ENCODE data around the gene SPATA22.
"Not testable (repeated sequence)": the region's sequence is repeated elsewhere in the genome, so short reads cannot be mapped to it uniquely, and the experiment has no call there.

SPATA22 gene

DNA sequence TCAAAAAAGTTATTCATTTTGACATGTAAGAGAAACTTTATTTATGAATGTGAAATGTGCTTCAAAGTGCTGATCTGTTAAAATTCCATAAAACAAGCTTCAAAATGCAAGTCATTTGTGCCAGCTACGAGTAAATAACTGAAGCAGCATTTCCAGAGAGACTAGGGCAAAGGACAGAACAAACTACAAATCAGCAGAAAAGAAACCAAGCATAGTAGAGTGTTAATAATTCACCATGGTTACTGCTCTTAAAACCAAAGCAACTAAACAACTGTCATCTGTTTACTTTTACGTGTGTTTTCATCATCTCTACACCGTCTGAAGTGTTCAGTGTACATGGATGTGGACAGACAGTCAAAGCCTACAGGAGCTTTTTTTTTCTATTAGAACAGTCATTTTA is 2.6 kb upstream of the SPATA22 start:
- no peak for DNase-seq (ENCODE audit: low read depth in 2 of 2)

DNA sequence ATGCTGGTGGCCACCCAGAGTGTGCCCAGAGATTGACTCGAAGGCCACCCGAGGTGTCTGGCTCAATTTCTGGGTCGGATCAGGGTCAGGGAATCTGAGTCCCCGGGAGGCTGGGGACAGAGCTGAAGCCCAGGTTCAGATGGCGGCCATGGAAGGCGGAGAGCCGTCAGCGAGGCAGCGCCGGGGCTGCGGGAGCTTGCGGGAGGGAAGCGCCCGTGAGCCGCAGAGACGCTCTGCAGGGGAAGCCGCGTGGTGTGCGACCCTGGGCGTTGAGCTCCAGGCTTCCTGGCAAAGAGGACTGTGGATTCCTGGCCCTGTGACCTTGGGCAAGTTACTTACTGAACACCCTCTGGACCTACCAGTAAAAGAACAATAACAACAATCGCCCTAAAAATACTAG is 518 bp upstream of the SPATA22 start:
- DNase-seq (ENCODE audit: low read depth in 2 of 2), result no peak

DNA sequence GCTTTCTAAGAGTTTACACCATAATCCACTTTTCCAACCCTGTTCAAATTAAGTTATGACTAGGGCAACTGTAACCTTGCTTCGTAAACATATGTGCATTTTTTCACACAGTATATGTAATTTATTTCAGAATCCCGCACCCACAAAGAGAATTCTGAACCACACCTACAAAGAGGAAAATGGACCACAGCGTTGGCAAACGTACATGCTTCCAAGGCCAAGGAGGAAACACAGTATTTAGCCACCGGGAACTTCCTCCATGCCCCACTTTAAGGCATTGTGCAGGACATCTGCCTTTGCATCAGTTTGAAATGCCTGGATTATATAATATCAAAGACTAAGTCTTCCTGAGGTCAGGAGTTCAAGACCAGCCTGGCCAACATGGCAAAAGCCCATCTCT is 2.1 kb downstream of the SPATA22 start:
- DNase-seq (ENCODE audit: low read depth in 2 of 2), result no peak

DNA sequence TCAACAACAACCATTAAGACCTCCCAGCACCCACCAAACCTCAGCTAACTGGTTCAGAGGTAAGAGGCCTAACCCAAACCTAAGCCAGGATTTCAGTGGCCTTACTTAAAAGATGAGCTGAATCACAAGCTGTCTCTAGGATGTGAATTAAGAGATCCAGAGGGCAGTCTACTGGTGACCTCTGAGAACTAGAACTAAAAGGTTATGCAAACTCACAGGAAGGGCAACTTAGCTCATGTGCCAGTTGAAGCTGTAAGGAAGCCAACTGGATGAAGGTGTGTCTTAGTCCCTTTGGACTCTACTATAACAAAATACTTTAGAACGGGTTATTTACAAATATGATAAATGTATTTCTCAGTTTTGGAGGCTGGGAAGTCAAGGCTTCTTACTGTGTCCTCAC is 5.3 kb downstream of the SPATA22 start:
- not testable (repeated sequence) for DNase-seq (ENCODE audit: low read depth in 2 of 2)

DNA sequence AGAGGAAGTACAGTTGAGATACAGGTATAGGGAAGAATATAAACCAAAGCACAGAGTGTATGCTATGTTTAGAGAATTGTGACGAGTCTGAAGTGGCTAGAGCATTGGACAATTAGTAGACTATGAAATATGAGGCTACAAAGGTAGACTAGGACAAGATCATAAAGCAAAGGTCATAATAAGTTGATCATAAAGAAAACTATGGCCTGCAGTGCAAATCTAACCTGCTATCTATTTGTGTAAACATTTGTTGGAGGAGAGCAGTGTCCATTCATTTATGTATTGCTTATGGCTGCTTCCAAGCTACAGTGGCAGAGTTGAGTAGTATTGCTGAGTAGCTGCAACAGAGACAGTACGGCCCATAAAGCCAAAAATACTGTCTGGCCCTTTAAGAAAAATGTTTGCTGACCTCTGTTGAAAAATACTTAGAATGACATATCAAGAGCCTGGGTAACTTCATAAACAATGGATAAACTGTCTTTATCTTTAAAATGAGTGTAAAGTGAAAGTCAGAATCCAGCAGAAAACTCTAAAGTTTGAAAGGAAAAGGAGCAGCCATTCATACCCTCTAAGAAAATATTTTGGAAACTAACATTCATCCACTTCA is 23.5 kb downstream of the SPATA22 start:
- DNase-seq (ENCODE audit: low read depth in 2 of 2), result no peak

DNA sequence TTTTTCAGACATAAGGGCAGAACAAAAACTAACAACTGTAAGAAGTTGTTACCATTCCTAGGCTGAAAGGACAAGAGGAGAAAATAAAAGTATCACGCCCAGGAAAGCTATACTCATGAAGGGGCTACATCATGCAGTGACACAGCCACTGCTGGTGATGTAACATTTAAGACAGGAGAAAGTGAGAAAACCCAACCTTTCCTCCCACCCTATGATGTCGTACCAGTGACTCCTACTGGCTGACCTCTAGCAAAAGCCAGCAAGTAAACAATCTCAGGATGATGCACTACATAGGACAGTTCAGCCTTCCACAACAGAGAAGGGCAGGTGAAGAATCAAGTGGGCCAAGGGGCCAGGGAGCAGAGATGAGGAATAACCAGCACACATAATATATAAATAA is 24.0 kb downstream of the SPATA22 start:
- DNase-seq (ENCODE audit: low read depth in 2 of 2), result no peak

DNA sequence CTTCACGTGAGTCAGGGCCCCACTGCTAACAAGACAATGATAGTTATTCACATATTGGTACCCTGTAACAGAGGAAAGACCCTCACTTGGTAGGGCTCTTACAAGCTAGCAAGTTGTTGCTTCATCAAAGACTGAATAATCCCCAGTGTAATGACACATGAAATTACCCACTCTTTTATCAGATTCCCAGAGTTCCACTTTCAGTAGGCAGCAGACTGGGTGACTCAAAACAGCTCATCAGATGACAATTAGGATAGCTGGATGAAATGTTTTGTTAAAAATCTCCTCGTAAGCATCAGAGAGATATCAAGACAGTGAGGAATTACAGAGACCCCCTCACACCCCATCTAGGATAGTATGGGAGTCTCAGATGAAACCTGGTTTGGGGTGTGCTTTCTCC is 31.2 kb downstream of the SPATA22 start:
- no peak for DNase-seq (ENCODE audit: low read depth in 2 of 2)

DNA sequence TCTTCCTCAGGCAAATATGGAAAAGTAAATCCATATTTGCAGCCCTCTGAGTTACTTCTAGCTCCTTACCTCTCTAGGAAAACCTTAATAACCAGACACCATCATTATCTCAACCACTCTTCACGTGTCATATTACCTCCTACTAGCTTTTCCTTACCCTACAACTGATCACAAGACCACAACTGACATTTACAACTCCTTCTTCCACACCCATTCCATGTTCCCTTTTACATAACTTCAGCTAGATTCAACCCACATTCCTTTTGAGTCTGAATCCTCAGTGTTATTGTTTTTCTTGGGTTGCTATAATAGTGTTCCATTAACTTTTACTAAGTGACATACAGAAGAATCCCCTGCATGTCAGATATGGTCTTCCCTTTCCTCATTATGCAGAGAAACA is 33.3 kb downstream of the SPATA22 start:
- DNase-seq (ENCODE audit: low read depth in 2 of 2), result no peak

DNA sequence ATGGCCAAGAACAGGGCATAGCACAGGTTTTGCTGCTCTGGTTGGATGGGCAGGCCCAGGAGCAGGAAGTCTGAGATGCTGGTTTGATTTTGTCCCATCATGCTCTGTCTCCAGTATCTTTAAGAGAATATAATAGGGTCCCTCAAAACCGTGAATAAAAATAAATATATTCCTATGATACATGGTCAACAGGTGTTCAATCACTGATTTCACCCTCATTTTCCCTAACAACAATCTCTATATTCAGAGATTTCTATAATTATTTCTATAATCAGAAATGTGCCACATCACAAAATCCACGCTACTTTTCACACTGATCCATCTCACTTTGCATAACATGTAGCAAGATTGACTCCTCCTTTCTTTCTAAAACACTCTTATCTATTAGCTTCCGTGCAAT is 37.9 kb downstream of the SPATA22 start, which contains the start of gene OR1E2:
OR1E2 (minus strand) TSS at position 101 of the 400 bp plus-strand sequence; CDS start at position 101, 0 bp downstream.
- no peak for DNase-seq (ENCODE audit: low read depth in 2 of 2)

DNA sequence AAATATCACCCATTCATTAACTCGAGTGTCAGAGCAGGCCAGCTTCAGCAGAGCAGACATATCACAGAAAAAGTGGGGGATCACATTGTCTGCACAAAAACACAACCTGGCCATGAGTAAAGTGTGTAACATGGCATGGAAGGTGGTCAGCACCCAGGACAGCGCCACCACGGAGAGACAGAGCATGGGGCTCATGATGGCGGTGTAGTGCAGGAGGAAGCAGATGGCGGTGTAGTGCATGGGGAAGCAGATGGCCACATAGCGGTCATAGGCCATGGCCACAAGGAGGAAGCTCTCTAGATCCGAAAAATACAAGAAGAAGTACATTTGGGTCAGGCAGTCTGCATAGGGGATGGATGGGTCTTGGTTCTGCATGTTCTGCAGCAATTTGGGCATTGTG is 38.4 kb downstream of the SPATA22 start:
- not testable (repeated sequence) for DNase-seq (ENCODE audit: low read depth in 2 of 2)

DNA sequence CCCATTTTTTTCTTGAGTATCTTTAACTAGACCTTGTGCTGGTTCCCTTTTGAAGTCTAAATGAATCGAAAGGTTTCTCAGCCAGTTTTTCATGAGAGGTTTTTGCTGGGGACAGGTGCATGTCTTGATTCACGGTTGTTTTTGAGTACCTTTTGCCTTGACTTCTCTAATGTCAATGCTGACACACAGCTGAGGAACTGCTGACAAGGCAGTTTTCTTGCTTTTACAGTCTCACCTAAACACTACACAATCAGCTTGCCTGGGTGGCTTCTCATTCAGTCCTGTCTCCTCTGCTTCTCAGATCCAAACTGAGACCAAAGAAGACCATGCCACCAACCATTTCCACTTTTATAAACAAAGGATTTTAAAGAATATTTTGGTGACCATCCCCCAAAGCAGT is 53.4 kb downstream of the SPATA22 start:
- DNase-seq (ENCODE audit: low read depth in 2 of 2), result no peak

DNA sequence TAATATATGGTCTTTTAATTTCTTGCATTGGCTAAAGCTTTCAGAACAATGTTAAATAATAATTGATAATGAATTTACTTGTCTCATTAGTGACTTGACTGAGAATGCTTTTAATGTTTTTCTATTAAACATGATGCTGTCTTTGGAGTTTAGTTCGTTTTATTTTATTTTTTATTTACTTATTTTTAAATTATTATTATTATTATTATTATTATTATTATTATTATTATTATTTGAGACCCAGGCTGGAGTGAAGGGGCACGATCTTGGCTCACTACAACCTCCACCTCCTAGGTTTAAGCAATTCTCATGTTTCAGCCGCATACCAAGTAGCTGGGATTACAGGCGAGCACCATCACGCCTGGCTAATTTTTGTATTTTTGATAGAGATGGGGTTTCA is 56.0 kb downstream of the SPATA22 start:
- no peak for DNase-seq (ENCODE audit: low read depth in 2 of 2)

DNA sequence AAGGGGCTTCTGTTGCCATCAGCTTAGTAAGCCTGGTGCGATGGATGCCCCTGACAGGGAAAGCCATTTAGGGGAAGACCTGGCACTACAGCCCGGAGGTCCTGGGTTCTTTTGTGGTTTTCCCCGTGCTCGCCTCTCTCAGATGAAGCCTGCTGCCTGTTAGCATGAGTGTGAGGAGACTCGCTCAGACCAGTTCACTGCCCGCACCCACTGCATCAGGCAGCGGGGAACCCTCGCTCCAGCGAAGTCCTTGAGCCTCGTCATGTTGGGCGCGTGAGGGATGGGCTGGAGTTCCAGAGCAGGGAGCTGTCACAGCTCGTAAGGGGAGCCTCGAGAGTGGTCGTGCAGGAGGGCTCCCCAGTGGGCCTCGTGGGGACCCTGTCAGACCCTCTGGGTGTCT is 59.4 kb downstream of the SPATA22 start:
- DNase-seq (ENCODE audit: low read depth in 2 of 2), result not testable (repeated sequence)

DNA sequence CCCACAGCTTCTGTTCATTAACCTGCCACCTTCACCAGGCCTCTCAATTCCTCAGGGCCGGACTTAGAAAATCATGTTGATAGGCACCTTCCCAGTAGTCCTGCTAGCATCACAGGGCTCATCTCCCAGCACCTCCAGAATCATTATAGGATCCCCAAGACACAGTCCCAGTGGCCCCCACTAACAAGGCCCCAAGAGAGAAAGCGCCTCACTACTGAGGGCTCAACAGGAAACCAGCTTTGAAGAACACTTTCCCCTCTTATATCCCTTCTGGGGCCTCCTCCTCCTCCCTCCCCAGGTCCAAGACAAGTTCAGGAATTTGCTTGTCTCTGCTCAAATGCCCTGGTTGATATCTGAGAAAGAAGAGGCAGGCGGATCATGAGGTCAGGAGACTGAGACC is 60.5 kb downstream of the SPATA22 start, which contains the start of gene OR3A3:
OR3A3 (plus strand) TSS at position 301 of the 400 bp plus-strand sequence.
- no peak for DNase-seq (ENCODE audit: low read depth in 2 of 2)

DNA sequence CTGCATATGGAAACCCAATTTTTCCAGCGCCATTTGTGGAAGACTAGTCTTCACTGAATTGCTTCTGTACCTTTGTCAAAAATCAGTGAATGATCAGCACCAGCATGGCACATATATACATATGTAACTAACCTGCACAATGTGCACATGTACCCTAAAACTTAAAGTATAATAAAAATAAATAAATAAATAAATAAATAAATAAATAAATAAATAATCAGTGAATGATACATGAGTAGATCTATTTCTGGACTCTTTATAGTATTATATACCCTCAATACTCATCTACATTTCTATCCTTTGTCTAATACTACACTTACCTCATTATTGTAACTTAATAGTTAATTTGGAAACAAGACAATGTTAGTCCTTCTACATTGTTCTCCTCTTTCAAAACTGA is 67.8 kb downstream of the SPATA22 start:
- not testable (repeated sequence) for DNase-seq (ENCODE audit: low read depth in 2 of 2)

DNA sequence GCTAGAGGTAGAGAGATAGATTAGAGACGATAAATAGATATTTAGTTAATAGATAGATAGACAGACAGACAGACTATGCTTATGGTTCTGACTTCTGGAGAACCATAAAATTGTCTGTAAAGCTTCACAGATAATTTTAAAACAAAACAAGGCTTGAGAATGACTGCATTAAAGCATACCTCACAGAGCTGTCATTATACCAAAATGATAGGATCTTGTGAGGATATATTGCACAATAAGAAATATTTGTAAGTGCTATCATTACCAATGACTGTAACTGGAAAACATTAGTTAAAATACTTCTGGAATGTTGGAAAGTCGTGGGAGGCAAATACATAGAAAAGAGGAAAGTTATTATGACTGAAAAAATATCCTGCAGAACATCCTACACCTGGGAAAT is 69.8 kb downstream of the SPATA22 start:
- no peak for DNase-seq (ENCODE audit: low read depth in 2 of 2)

DNA sequence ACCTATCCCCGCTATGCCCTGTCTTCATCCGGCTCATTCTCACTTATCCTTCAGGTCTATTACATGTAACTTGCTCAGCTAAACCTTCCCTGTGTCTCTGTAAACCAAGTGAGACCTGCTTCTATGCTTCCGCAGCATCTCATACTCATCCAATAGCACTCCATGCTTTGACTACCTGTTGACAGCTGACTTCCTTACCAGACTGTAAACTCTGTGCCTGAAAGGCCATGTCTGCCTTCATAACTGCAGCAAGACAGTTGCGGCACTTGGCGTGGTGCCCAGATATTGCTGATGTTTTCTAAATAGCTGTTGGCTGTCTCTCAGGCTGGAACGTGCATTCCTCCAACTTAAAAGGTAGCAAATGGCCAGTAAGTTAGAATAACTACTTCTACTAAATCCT is 71.6 kb downstream of the SPATA22 start:
- no peak for DNase-seq (ENCODE audit: low read depth in 2 of 2)

DNA sequence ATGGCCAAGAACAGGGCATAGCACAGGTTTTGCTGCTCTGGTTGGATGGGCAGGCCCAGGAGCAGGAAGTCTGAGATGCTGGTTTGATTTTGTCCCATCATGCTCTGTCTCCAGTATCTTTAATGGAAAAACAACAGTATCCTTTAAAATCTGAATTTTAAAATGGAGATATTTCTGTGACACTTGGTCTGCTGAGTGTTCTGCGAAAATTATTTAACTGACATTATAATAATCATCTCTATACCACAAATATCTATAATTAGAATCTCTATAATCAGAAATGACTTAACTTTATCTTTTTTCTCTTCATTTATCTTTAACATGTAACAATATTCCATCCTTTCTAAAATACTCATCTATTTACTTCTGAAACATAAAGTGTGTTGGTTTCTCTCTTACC is 73.3 kb downstream of the SPATA22 start, which contains the start of gene OR1E1:
OR1E1 (minus strand) TSS at position 101 of the 400 bp plus-strand sequence; CDS start at position 101, 0 bp downstream.
- DNase-seq (ENCODE audit: low read depth in 2 of 2), result no peak

DNA sequence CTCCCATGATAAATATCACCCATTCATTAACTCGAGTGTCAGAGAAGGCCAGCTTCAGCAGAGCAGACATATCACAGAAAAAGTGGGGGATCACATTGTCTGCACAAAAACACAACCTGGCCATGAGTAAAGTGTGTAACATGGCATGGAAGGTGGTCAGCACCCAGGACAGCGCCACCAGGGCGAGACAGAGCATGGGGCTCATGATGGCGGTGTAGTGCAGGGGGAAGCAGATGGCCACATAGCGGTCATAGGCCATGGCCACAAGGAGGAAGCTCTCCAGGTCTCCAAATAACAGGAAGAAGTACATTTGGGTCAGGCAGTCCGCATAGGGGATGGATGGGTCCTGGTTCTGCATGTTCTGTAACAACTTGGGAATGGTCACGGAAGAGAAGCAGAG is 73.8 kb downstream of the SPATA22 start:
- DNase-seq (ENCODE audit: low read depth in 2 of 2), result not testable (repeated sequence)

Data from activated CD4-positive, alpha-beta T cell treated with anti-CD3 and anti-CD28 coated beads for 24 hours (primary cell).